ENCODE data around the gene PDE6B.
"Not testable (repeated sequence)": the region's sequence is repeated elsewhere in the genome, so short reads cannot be mapped to it uniquely, and the experiment has no call there.

Gene PDE6B

DNA sequence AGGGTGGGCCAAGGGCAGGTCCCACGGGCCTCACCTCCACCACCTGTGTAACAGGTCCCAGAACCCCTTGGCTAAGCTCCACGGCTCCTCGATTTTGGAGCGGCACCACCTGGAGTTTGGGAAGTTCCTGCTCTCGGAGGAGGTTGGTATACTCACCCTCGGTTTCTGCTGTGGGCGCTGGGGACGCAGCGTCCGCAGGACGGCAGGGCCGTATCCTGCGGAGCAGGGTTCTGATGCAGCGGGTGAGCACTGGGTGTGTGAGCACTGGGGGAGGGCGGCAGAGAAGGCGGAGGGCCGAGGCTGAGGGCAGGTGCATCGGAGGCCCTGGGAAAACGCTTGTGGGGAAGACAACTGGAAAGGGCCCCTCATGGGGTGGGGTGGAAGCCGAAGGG lies 37.7 kb downstream of the PDE6B start:
- Histone ChIP-seq H3K27me3 (no peaks in the 10 kb centered on the region), H3K27ac (peak overlapping the region; percentile 96), H3K9ac (peak overlapping the region; percentile 90), H3K36me3 (peaks cover 23% of the 10 kb centered on the region), H3K4me1 (peaks cover 34% of the 10 kb centered on the region), H3K9me3 (no peaks in the 10 kb centered on the region), H3K4me3 (peak overlapping the region; percentile 92), H3K4me2 (peak overlapping the region; percentile 91), H4K20me1 (no peaks in the 10 kb centered on the region)
- TF ChIP-seq Cebpa-rat (IDR thresholded peaks at IDR 0.05): no peak

GRCh38 chr4:663438-664428 lies 38.4 kb downstream of the PDE6B start:
- Histone ChIP-seq H3K36me3 (peaks cover 23% of the 10 kb centered on the region), H4K20me1 (no peaks in the 10 kb centered on the region), H3K4me3 (peak overlapping the region; percentile 92), H3K9ac (peak overlapping the region; percentile 90), H3K4me2 (peak overlapping the region; percentile 91), H3K27me3 (no peaks in the 10 kb centered on the region), H3K27ac (peak overlapping the region; percentile 96), H3K4me1 (peaks cover 34% of the 10 kb centered on the region), H3K9me3 (no peaks in the 10 kb centered on the region)
- no peak for TF ChIP-seq Cebpa-rat (IDR thresholded peaks at IDR 0.05)

DNA sequence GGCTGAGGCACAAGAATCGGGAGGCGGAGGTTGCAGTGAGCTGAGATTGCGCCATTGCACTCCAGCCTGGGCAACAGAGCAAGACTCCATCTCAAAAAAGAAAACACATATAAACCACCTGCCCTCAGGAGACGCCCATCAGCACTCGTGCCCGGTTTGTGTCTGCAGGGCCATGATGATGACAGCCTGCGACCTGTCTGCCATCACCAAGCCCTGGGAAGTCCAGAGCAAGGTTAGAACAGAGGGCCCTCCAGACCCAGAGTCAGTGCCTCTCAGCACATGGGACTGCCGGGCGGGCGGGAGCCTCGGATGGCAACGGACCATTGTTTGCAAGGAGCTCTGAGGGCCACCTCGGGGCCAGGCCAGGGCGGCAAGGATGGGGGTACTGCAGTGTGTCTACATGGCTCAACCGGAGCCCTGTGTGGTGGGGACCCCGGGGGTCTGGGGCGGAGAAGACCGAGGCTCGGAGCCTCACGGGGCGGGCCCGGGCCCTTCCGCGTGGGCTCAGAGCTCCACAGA lies 39.4 kb downstream of the PDE6B start:
- Histone ChIP-seq H3K4me2 (peak overlapping the region; percentile 91), H3K9ac (no peak overlapping the region), H3K27me3 (no peaks in the 10 kb centered on the region), H3K4me3 (peak overlapping the region; percentile 92), H3K36me3 (peaks cover 22% of the 10 kb centered on the region), H3K4me1 (peaks cover 34% of the 10 kb centered on the region), H3K9me3 (no peaks in the 10 kb centered on the region), H3K27ac (peak overlapping the region; percentile 96; the same call in 1 of the 2 replicates), H4K20me1 (no peaks in the 10 kb centered on the region)
- no peak for TF ChIP-seq Cebpa-rat (IDR thresholded peaks at IDR 0.05)

DNA sequence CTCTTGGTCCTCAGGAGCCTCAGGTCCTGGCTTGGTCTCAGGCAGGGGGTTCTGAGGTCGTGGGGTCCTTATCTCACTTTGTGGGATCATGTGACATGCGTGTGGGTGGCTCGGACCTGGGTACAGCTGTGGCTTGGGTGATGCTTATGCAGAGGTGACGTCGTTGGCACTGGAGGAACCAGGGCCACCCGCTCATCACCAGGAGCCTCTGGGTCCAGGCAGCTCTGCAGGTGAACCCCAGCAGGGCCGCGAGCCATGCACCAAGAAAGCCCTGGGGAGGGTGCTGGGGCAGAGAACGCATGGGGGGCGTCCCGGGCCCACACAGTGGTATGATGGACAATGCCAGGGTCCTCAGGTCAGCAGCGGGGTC lies 40.0 kb downstream of the PDE6B start:
- H3K4me1 ChIP-seq: peaks cover 34% of the 10 kb centered on the region
- peaks cover 21% of the 10 kb centered on the region for H3K36me3 ChIP-seq
- TF ChIP-seq Cebpa-rat (IDR thresholded peaks at IDR 0.05): no peak
- H3K9me3 ChIP-seq: no peaks in the 10 kb centered on the region
- no peaks in the 10 kb centered on the region for H3K27me3 ChIP-seq
- peak overlapping the region; percentile 91 for H3K4me2 ChIP-seq
- 0 out of 2 replicates have a peak overlapping the region, but pooled peaks have one; percentile 58 for H3K9ac ChIP-seq
- peak overlapping the region; percentile 96 for H3K27ac ChIP-seq
- H3K4me3 ChIP-seq: no peak overlapping the region
- H4K20me1 ChIP-seq: no peaks in the 10 kb centered on the region

- Histone ChIP-seq H3K27ac (peak overlapping the region; percentile 96), H3K36me3 (peaks cover 24% of the 10 kb centered on the region), H4K20me1 (no peaks in the 10 kb centered on the region), H3K9ac (peak overlapping the region; percentile 58), H3K27me3 (no peaks in the 10 kb centered on the region), H3K4me1 (peaks cover 34% of the 10 kb centered on the region), H3K4me2 (peak overlapping the region; percentile 91), H3K9me3 (no peaks in the 10 kb centered on the region), H3K4me3 (no peak overlapping the region)
- TF ChIP-seq Cebpa-rat (IDR thresholded peaks at IDR 0.05): no peak
These were observed 40.5 kb downstream of the PDE6B start for GRCh38 chr4:665751-666435.

DNA sequence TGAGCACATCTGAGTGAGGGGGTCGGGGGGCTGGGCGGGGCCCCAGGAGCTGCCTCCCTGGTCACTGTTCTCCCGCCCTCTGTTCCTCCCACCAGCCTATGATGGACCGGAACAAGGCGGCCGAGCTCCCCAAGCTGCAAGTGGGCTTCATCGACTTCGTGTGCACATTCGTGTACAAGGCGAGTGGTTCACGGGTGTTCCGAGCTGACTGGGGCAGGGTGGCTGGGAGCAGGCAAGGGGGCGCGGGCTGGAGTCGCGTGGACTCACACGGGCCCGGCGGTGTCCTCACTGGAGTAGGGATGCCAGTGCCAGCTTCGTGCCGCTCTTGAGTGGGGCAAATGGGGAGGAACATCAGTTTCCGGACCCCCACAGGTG lies 41.0 kb downstream of the PDE6B start:
- H3K4me1 ChIP-seq: peaks cover 34% of the 10 kb centered on the region
- no peak overlapping the region for H3K4me3 ChIP-seq
- no peak for TF ChIP-seq Cebpa-rat (IDR thresholded peaks at IDR 0.05)
- H3K9ac ChIP-seq: peak overlapping the region; percentile 58; the same call in 1 of the 2 replicates
- H3K27me3 ChIP-seq: no peaks in the 10 kb centered on the region
- no peaks in the 10 kb centered on the region for H4K20me1 ChIP-seq
- H3K36me3 ChIP-seq: peaks cover 25% of the 10 kb centered on the region
- peak overlapping the region; percentile 96 for H3K27ac ChIP-seq
- H3K9me3 ChIP-seq: no peaks in the 10 kb centered on the region
- peak overlapping the region; percentile 91 for H3K4me2 ChIP-seq

DNA sequence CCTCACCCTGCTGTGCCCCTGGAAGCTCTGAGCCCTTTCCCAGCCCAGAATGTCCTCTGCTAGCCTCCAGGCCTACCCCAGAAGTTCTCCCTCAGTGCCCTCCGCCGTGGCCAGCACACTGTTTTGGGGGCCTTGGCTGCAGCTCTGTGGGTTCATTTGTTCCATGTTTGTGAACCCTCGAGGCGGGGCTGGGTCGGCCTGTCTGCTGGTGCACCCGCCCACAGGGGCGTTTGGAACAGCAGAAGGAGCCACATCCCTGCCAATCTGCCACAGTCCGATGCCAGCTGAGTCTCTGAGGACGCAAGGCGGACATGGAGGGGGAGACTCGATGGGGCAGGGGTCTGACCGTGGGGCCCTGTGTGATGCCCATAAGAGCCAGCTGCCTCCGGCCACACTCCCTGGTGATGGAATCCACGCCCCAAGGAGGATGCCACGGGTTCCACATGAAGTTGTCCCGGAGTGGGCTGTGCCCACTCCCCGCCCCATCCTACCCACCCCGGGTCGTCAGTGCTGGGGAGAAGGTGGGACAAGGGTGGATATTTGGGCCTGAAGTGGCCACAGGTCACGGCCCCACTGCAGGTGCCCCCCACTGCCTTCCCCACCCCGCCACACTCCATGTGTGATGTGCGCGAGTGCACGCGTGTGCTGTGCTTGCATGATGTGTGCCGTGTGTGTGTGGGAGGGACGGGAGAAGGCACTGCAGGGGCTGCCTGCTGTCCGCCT lies 41.6 kb downstream of the PDE6B start:
- no peak for TF ChIP-seq Cebpa-rat (IDR thresholded peaks at IDR 0.05)
- Histone ChIP-seq H4K20me1 (no peaks in the 10 kb centered on the region), H3K9me3 (no peaks in the 10 kb centered on the region), H3K36me3 (peaks cover 28% of the 10 kb centered on the region), H3K9ac (no peak overlapping the region), H3K27ac (peak overlapping the region; percentile 96; the same call in 1 of the 2 replicates), H3K4me3 (no peak overlapping the region), H3K27me3 (no peaks in the 10 kb centered on the region), H3K4me2 (peak overlapping the region; percentile 91; the same call in 1 of the 2 replicates), H3K4me1 (peaks cover 34% of the 10 kb centered on the region)

DNA sequence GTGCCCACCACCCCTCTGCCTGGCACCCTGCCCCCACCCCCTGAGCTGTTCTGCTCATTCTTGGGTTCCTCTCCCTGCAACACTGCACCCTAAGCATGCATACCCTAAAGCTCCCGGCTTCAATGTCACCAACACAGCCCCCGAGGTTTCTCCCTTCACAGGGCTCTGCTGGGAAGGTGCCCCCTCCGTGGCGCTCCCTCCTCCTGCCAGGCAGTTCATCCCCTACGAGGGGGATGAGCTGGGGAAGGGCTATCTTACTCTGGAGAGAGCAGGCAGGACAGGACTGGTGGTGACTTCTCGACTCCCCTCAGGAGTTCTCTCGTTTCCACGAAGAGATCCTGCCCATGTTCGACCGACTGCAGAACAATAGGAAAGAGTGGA lies 42.2 kb downstream of the PDE6B start:
- Histone ChIP-seq H3K9me3 (no peaks in the 10 kb centered on the region), H3K4me3 (no peak overlapping the region), H3K36me3 (peaks cover 28% of the 10 kb centered on the region), H4K20me1 (no peaks in the 10 kb centered on the region), H3K27me3 (no peaks in the 10 kb centered on the region), H3K27ac (no peak overlapping the region), H3K4me2 (no peak overlapping the region), H3K4me1 (peaks cover 35% of the 10 kb centered on the region), H3K9ac (no peak overlapping the region)
- no peak for TF ChIP-seq Cebpa-rat (IDR thresholded peaks at IDR 0.05)

- H3K27ac ChIP-seq, H3K9me3 ChIP-seq, H3K27me3 ChIP-seq, H3K4me3 ChIP-seq, H4K20me1 ChIP-seq, H3K4me2 ChIP-seq, H3K9ac ChIP-seq: not testable (repeated sequence)
- peaks cover 36% of the 10 kb centered on the region for H3K4me1 ChIP-seq
- peaks cover 34% of the 10 kb centered on the region for H3K36me3 ChIP-seq
These were observed 42.8 kb downstream of the PDE6B start for GRCh38 chr4:668219-668618.

DNA sequence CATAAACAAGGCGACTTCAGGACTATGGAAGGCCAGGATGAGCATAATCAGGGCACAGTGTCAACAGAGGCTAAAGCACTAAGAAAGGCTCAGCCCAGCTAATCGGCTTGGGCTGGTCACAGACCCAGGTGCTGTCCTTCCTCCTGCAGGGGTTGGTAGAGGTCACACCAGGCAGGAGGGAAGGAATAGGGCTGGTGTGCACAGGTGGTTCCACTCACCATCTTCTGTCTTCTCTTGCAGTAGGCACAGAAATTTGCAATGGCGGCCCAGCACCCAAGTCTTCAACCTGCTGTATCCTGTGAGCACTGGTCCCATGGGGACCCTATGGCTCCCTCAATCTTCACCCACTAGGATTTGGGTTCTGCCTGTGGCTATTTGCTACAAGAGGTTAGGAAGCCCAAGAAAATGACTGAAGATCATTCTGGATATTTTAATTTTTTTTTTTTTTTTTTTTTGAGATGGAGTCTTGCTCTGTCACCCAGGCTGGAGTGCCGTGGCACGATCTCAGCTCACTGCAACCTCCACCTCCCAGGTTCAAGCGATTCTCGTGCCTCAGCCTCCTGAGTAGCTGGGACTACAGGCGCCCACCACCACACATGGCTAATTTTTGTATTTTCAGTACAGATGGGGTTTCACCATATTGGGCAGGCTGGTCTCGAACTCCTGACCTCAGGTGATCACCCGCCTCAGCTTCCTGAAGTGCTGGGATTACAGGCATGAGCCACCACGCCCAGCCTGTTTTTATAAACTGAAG lies 44.6 kb downstream of the PDE6B start:
- Histone ChIP-seq H3K36me3 (peaks cover 36% of the 10 kb centered on the region), H3K4me1 (peaks cover 34% of the 10 kb centered on the region)
- not testable (repeated sequence) for H3K4me2 ChIP-seq, H3K9ac ChIP-seq, H3K27me3 ChIP-seq, H3K27ac ChIP-seq, H4K20me1 ChIP-seq, H3K9me3 ChIP-seq, H3K4me3 ChIP-seq
